Measurements from ENCODE around the gene NNAT.

Gene NNAT

GRCh38 chr20:37527638-37528445 is 6.8 kb downstream of the NNAT start, which contains the start of gene BLCAP:
BLCAP (minus strand) TSS chr20:37527876; CDS start chr20:37519174, 8,702 bp downstream.
- TF ChIP-seq CTCF (IDR thresholded peaks at IDR 0.05) = no peak

- TF ChIP-seq CTCF (IDR thresholded peaks at IDR 0.05) = no peak
These were observed 7.6 kb downstream of the NNAT start for GRCh38 chr20:37528446-37529213.

GRCh38 chr20:37529214-37529967 is 8.3 kb downstream of the NNAT start:
- TF ChIP-seq CTCF (IDR thresholded peaks at IDR 0.05) = no peak

GRCh38 chr20:37529968-37530600 is 9.0 kb downstream of the NNAT start:
- TF ChIP-seq CTCF (IDR thresholded peaks at IDR 0.05) = no peak

- no peak for TF ChIP-seq CTCF (IDR thresholded peaks at IDR 0.05)
These were observed 9.6 kb downstream of the NNAT start for GRCh38 chr20:37530696-37531095.

GRCh38 chr20:37531856-37532255 is 10.8 kb downstream of the NNAT start:
- TF ChIP-seq CTCF (IDR thresholded peaks at IDR 0.05) = no peak

GRCh38 chr20:37533154-37533715 is 12.2 kb downstream of the NNAT start:
- no peak for TF ChIP-seq CTCF (IDR thresholded peaks at IDR 0.05)

Measured in LNCAP (cell line).